NOMO-1 (cell line): ENCODE results near the gene DLGAP1.

Source experiments
- DNase-seq, 2 experiments: peaks; one replicate each; lab custom pipeline; 2025; ENCODE audit not compliant: unreplicated experiment in 2 of 2; lab: John Stamatoyannopoulos, UW

Gene DLGAP1

DNA sequence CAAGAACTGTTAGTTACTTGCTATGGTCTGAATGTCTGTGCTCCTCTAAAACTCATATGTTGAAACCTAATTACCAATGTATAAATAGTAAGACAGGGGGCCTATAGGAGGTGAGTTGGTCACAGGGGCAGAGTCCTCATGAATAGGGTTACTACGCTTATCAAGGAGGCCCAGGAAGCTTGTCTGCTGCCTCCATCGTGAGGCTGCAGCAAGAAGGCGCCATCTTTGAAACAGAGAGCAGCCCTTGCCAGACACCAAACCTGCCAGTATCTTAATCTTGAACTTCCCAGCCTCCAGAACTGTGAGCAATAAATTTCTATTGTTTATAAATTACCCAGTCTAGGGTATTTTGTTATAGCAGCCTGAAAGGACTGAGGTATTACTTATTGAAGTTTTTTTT lies 926.0 kb downstream of the DLGAP1 start:
- DNase-seq: no peak

DNA sequence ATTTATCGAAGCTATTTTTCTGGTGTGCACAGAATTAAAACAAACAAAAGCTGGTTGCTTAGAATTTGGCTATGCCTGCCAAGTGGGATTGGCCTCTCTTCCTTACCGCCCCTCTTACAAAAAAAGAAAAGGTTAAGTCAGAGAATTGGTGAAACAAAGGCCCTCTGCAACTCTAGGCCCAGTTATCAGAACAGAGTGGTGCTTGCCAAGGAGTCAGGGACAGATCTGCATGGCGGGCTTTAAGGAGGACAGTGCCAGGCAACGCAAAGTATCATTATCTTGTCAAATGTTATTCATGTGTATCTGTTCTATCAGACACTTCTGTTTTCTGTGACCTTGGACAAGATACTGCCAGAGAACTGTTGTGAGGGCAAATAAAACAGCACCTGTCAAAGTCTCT lies 926.9 kb downstream of the DLGAP1 start:
- DNase-seq: no peak

DNA sequence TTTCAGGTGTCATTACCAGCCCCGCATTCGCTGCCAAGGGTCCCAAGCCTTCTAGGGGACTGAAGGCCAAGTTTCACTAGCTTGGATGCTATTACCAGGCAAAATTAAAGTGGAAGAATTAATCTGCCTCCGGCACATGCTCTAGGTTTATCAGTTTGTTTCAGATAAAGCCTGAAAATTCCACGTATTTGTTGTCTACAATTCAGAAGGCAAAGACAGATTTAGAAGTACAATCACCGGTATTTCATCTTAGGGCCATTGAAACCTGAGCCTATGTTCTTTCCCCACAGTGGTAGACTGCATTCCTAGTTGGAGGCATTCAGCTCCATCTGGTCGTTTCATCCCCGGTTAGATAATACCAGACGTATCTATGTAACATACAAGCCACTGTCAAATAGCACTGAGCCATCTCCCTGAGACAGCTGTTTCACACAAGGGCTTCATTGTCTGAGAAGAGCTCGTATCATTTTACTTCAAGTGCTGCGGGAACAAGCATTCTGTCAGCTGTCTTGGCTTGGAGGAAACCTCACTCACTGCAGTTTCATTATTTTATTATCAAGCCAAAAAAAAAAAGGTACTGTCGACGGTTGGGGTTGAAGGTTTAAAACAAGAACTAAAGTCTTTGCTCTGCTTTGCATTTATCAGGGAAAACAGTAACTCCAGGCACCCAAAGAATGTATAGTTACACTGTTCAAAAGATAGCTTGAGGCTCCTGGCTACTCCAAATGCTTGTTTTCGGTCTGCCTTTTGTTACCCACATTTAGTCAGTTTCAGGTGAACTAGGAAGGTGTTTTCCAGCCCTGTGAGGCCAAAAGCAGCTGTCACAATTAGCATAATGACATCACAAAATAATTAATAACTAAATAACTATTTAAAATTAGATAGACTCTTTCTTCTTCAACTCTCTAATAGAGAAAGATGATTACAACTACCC lies 928.4 kb downstream of the DLGAP1 start:
- no peak for DNase-seq

DNA sequence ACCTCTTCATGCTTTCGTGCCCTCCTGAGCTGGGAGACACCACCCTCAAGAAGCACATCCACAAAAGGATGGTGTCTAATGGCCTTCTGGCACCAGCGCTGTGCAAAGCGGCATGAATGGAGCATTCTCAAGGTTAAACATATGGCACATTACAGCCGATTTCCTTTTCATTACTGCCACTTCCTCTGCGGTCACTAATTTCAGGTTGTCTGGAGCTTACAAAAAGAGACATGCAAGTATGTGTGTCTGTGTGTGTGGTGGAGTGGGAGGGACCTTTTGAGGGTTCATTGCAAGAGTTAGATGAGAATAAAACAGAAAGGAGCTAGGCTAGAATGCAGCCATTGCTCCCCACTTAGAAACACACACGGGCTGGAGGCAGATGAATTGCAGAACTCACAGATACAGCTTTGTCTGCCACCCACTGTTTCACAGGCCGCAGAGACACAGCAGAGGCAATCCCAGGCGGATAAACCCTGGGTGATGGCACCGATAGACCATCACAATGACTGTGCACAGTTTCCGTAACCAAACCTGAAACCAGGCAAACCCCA lies 929.2 kb downstream of the DLGAP1 start:
- DNase-seq: peak; percentile 93 to 98

DNA sequence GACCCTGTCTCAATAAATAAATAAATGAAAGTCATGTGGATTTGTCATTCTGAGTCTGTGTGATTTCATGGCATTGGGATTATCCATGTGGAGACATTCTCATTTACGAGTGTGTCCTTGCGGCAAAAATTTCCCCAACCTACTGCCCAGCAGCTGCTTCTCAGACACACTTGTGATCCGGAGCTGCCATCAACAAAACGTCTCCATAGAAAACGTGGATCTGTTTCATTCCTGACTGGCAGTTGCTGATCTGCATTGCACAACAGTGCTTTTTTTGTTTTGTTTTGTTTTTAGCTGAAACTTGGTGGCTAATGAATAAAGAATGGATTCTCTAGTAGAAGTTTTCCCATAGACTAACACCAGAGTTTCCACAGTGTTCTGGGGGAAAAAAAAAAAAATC lies 930.4 kb downstream of the DLGAP1 start:
- DNase-seq: no peak

DNA sequence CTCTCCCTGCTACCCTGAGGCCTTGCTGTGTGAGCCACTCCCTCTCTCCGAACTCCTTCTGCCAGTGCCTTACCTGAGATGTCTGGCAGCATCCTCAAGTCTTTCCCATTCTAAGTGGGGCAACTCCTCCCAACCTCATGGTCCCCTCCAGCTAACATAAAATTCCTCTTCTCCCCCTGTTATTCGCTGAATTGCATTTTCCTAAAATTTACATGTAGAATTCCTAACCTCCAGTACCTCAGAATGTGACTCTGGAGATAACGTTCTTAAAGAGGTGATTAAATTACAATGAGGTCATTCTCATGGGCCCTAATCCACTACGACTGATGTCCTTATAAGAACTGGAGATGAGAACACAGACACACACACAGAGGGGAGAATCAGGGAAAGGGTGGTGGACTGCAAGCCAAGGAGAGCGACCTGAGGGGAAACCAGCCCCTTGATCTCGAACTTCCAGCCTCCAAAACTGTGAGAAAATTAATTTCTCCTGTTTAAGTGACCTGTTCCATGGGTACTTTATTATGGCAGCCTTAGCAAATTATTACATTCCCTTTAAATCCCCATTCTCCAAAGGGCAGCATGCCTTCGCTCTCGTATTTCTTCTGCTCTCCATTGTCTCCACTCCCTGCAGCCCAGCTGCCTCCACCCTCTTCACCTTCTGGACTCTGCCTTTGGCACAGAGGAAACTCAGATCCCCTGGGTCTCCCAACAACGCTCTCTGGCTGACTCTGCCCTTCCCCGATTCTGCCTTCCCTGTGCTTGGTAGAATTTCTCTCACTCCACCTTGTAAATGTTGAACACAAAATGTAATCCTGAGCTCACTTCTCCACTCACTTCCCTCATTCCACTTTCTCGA lies 934.6 kb downstream of the DLGAP1 start:
- no peak for DNase-seq

DNA sequence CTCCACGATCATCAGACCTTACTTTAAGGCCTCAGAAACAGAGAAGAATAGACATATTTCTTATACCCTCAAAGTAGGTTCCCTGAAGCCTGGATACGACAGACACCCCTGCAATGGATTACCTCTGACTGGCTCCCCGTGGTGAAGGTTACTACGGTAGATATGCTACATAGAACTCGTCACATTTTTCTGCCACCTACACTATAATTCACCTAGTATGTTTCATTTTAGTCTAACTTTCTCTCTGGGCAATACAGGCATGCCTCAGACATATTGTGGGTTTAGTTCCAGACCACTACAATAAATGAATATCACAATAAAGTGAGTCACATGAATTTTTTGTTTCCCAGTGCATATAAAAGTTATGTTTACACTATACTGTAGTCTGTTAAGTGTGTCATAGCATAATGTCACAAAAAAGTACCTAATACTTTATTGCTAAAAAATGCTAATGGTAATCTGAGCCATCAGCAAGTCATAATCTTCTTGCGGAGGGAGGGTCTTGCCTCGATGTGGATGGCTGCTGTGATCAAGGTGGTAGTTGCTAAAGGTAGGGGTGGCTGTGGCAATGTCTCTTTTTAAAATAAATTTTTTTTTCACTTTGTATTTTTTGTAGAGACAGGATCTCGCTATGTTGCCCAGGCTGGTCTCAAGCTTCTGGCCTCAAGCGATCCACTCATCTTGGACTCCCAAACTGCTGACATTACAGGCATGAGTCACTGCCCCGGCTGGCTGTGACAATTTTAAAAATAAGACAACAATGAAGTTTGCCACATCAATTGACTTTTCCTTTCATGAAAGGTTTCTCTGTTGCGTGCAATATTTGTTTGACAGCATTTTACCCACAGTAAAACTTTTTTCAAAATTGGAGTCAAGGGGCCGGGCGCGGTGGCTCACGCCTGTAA lies 940.5 kb downstream of the DLGAP1 start:
- DNase-seq: no peak

DNA sequence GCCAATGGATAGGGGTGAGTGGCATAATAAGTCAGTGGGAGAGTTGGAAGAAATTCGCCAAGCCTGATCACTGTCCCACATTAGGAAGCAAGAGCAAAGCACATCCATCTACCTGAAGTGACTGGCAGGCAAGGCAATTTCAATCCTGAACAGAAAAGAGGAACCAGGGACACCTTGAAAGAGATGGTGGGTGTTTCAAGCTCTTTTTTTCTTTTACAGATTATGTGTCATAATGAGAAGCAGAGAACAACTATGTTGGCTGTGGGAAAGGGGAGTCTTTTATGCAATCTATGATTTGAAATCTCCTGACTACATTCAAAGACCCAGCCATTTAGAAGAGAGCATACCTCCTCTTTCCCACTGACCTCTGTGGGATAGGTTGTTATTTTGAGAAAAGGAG lies 941.6 kb downstream of the DLGAP1 start:
- DNase-seq: peak in 1 of 2 experiments; percentile 10

DNA sequence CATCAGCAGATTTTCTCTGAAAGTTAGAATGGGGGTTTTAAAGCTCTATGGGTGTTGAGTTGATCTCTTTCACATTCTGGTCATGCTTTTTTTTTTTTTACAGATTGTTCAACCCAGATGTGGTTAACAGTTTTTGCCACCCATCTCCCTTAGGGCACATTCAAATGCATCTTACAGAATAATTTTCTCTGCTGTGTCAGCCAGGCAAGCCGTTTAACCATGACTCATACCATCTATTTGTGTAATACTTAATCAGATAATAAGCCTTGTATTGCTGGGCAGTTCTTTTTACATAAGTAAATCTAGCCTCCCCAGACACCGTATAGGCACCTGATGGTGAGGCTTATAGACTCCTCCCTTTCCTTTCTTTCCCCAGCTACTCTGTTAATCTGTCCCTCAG lies 943.1 kb downstream of the DLGAP1 start:
- peak; percentile 57 to 86 for DNase-seq

DNA sequence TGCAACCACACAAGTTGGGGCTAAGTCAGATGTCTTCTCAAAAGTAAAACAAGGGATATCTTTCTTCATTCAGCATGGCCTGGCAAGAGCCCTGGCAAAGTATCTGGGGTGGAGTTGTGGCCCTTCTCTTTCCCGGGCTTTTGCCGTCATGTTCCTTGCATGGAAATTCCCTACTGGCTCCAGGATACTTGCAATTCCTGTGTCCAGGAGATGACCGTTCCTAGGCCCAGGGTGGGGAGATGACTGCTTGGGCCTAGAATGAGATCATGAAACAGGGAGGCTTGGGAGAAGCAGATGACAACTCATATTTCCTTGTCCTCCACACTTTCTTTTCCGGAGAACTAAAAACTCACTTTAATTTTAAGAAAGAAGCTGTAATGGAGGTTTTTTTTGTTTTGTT lies 944.2 kb downstream of the DLGAP1 start:
- no peak for DNase-seq

DNA sequence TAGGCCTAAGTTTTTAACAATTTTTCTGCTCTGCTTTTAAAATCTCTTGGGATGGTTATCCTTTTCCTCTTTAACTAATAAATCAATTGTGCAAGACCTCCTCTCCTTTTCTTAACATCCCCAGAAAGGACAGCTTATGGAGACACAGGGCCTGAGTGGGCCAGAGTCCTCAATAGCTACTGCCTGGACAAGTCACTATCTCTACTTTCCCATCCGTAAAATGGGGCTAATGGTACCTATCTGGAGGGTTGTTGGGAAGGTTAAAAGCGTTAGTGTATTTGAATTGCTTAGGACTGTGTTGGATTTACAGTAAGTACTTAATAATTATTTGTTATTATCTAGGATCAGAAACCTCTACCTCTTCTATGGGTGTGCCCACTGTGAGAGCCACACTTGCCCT lies 945.1 kb downstream of the DLGAP1 start:
- no peak for DNase-seq

DNA sequence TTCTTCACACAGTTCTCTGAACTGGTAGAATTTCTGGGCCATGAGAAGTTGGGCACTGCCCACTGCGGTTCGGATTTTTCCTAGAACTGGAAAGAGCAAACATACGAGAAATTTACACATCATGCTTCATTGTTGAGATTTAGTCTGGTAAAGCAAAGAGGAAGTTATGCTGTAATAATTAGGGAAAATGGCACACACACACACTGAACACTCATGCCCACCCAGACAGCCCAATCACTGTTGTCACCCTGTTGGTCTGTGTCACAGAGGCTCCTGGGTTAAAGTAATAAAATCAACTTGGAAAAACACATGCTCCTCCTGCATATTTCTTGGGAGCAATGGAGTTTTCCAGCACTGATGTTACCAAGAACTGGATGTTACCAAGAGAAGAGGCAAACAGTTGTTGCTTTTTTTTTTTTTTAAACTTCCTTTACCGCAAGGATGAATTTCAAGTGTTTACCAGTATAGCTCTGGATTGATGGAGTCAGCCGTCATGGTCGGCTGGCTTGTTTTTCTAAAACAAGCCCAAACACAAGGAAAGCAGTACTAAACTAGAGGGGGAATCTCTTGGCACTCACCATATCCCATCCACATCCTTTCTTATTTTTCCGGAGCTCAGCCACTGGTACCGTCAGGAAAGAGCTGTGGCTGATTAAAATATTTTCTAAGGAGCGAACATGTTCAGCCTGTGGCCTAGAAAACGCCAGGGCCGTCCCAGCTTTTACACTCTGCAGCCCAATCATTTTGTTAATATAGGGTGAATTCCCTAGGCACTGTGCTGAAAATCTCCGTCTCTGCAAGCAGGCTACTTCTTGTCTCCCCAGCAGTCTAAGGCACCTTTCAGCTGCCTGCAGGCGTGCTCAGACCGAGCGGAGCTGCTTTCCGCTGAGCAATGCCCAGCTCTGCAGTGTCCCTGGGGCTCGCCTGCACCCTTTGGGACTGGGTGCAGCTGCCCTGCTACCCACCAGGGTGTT lies 946.2 kb downstream of the DLGAP1 start:
- DNase-seq: no peak

DNA sequence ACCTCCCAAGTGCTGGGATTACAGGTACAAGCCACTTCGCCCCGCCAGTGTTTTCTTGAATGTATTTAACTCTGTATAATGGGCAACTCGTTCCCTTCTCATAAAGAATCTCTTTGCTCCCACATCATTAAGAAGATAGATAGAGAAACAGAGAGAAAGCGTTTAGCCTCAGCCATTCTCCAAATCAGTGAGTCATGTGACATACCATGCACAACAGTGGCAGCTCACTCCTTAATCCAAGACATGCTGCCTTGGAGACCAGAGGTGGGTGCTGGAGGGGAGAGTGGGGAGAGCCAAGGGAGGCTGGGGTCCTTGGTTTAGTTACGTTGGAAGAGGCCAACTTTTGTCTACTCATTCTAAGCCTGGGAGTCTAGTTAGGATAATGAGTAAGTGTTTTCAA lies 950.5 kb downstream of the DLGAP1 start:
- DNase-seq: no peak

DNA sequence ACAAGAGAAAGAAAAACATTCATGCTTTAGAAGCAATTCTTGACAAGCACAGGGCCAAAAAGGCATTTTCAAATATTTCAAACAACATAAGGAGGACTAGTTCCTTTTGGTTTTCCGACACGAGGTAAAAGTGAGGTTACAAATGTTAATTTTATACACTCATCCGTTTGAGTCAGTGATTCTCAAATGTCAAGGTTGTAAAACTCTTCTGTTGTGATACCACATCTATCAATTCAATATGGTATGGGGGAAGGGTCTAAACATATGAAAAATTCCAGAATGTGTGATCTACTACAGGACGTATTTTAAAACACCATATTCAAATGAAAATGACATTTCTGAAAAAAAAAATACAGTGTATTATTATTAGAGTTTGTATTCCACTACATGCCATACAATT lies 952.5 kb downstream of the DLGAP1 start:
- no peak for DNase-seq

DNA sequence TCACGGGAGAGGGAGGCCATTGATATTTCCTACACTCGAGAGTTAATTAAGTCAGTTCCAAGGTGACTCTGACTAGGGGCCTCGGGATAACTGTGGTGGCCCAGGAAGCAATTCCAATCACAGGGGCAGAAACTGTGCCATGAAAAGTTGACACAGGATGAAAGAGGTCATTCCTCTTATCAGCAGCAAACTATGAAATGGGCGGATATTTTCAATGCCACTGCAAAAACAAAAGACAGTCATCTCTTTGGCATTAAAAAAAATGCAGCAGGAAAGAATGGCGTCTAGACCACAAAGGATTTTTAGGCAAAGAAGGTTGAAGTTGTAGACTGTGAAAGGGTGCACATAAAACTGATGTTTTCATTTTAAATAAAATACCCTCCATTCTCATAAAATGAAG lies 955.1 kb downstream of the DLGAP1 start:
- no peak for DNase-seq

DNA sequence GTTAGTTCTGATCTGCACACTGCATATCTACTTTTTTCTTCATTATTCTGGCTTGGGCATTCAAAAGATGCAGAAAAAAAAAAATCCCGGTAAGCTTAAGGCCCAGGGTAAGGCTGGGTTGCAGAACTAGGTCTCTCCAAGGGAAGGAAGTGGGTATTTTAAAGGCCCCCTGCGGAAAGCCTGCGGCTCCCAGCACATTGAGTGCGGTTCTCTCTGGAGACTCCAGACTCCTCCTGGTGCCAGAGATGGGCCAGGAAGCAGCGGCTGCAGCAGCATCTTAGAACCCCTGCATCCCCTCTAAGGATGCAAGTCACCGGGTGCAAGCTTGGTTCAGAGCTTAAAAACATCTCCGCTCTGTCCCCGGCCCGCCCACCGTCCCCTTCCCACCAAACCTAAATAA lies 955.6 kb downstream of the DLGAP1 start:
- DNase-seq: no peak

DNA sequence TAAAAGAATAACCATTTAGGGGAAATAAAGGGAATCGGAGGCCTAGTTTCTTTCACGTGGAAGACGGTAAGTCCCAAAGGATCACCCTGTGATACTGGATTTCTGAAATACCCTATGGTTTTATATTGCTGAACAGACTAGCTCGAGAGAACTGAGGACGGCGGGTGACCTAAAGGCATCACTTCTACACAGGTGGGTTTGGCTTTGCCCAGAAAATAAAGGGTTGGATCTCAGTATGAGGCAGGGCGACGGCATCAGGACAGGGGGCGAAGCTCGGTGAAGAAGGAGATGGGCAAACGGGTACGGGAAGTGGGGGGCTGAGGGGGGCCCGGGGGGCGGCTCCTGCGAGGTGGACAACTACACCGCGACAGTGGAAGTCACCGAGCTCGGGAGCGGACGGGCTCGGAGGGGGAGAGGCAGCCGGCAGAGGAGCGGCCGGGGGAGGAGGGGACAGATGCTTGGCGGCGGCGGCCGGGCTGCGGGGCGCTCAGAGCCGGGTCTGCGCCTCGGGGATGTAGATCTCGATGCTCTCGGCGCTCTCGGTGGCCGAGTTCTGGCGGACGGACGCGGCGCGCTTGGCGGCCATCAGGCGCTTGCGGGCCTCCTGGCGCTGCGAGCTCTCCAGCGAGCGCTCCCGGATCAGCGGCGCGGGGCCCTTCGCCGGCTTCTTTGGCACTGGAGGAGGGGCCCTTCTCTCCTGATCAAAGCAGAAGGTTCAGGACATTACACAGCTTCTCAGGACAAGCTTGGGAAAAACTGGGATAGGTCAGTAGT lies 956.2 kb downstream of the DLGAP1 start:
- DNase-seq: no peak

DNA sequence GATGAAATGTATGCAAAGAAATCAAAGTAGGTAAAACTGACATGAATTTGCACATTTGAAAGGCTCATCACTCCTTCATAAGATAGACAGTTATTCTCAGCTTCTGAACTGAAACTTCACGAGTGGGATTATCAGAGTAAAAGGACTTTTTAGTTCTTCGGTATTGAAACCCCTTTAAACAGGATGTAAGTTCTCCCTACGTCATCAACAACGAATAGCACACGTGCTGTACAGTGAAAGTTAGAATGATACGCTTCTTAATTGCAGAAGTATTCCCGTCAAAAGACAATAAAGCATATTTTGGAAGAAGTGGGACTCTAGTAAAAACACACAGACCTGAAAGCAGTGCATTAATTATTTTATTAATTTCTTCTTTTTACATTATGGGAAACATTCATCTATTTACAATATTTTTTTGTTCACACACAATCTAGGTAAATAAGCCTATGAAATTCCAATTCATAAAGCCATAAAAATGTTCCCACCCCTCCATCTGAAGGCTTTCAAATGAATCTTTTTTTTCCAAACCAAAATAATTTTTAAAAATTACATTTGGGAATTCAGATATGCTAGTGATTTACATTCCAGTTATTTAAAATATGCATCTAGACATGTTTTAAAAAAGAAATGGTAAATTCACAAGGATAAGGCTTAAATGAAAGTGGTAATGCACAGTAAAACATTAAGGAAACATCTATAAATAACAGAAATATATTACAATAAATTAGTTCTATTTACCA lies 959.2 kb downstream of the DLGAP1 start:
- DNase-seq: no peak
